Dermis lymphatic vessel endothelial cell (primary cell): Measurements from ENCODE around the gene MAP4K5. TPM values are rescaled to one million over a fixed set of nuclear protein-coding genes. Genes with fewer than 3 reads are reported as not detected.

ENCODE experiments used
- total RNA-seq: library from RNA; depleted of rRNA; stranded (reverse); fragments of >200 nt; gene quantifications from 2 replicates; pipeline ENCODE4 v1.2.1, GENCODE V29; 2014

Gene MAP4K5
- 51.9 and 76.2 TPM in 2 replicates for total RNA-seq

GRCh38 chr14:50532502-50533240 is at the start of gene MAP4K5:
TSS of gene MAP4K5 (minus strand) at chr14:50532569. CDS start at chr14:50532049, 520 bp downstream.

GRCh38 chr14:50559990-50560930 is 27.9 kb upstream of the MAP4K5 start, which contains the start of gene ATL1:
TSS of gene ATL1 (plus strand) at chr14:50560145. CDS start at chr14:50560266, 121 bp downstream.

GRCh38 chr14:50396631-50397389 is 135.6 kb downstream of the MAP4K5 start, which contains the start of gene CDKL1:
TSS of gene CDKL1 (minus strand) at chr14:50396881. CDS start at chr14:50395868, 1,013 bp downstream.

Other genes starting within 250 kb of the MAP4K5 start
- 3.8 and 4.2 TPM in 2 replicates for gene L2HGDH, start 220.3 kb downstream of the MAP4K5 start, total RNA-seq
- 9.5 and 9.9 TPM in 2 replicates for gene DMAC2L, start 220.2 kb downstream of the MAP4K5 start, total RNA-seq
- 99.4 and 136 TPM in 2 replicates for gene CDKL1, start 135.7 kb downstream of the MAP4K5 start, total RNA-seq
- gene ATL1, start 27.6 kb upstream of the MAP4K5 start, total RNA-seq, result 0.76 and 1.3 TPM in 2 replicates
- 15.6 and 21.6 TPM in 2 replicates for gene SAV1, start 135.7 kb upstream of the MAP4K5 start, total RNA-seq